Stimulated activated CD4-positive, alpha-beta T cell treated with anti-CD3 and anti-CD28 coated beads, TNF-alpha, amount 100 ng/mL, for 4 hours (primary cell): ENCODE results near the gene PALLD.

ENCODE experiments used
- DNase-seq, 3 experiments: peaks; one replicate each; pipeline ENCODE4 v3.0.0-alpha.2; 2020; ENCODE audit warnings: low read depth in 3 of 3

Gene PALLD

DNA sequence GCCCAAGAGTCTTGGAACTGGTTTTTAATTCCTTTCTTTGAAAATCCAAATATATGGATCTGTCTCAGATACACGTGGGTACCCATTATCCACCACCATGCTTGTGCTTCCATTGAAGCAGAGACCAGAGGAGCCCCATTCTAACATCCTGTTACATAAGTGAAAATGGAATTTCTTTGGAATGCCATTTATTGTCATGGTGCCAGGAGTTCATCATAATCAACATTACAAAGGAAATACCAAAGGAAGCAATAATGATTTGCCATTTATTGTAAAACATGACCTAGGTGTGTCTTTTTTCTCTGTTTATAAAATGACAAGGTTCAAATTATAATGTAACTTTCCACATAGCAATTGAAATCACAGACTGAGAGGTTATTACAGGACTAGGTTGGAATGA is 61.7 kb downstream of the PALLD start:
- no peak for DNase-seq

DNA sequence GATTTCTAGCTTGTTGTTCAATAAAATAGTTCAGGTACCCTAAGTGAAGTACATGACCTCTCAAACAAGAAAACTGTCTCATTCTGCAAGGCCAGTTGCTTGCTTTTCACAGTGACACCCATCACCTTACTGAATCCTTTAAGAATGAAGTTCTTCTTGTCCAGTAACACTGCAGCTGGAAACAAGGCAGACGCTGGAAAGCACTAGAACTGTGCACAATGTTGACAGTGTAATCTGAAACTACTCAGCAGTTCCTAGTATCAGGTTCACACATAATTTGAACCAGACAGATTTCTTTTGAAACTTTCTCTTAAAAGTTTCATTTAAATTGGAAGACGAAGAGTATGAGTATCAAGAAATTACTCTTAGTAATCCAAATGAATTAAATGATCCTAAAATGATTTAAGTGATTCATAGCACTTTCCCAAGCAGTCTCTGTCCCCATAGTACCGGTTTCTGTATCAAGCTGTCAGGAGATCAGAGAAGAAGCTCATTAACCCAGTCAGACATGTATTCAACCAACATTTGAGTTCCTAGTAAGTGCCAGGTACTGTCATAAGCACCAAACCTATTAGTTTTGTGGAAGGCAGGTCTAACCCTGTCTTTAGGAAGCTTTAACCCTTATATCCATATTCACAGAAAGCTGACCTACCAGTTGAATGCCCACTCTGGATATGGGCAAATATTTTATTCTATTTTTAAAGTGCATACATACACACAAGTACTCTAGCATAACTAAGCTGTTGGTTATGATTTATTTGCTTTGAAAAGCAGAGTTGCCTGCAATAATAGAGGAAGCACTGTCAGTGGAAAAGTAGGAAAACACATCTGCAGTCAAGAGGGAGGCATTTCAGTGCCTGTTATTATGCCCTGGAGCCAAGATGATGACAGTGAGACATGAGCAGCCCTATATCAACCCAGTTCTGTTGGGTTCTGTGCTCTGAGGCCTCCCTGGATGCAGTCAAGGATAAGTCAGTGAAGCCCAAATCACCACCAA is 63.6 kb downstream of the PALLD start:
- no peak for DNase-seq

DNA sequence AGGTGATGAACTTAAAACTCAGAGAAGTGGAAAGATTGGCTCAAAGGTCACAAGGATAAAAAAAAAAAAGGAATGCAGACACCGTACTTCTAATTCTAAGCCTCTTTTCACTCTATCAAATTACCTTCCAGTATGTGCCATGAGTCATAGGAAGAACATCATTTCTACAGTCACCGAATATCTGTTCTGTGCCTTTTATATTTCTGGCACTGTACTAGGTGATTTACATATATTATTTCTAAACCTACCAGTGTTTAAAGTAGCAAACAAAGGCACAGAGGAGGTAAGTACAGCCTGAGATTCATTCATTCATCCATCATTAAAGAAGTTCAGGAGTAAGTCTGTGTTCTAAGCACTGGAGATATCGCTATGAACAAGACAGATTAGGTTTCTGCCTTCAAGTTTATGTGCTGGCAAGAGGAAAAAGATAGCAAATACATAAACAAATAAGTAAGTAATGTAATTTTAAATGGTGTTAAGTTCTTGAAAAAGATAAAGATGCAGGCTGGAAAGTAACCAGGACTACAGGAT is 65.3 kb downstream of the PALLD start:
- no peak for DNase-seq

DNA sequence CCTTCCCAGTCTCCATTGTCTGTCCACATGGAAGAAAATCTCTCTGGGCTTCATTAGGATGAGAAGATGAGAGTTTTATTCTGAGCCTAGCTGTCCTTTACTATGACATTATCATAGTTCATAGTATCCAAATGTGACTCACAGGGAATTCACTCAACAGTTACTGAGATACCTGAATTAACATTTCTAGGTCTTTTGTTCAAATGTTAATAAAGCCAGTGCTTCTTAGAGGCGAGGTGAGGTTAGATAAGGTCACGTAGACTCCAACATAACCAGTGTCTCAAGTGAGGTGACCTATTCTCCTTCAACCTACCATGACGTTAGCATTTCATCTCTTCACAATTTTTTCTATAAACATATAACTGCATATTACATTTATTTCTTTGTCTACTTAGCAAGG is 67.2 kb downstream of the PALLD start:
- DNase-seq, result no peak

DNA sequence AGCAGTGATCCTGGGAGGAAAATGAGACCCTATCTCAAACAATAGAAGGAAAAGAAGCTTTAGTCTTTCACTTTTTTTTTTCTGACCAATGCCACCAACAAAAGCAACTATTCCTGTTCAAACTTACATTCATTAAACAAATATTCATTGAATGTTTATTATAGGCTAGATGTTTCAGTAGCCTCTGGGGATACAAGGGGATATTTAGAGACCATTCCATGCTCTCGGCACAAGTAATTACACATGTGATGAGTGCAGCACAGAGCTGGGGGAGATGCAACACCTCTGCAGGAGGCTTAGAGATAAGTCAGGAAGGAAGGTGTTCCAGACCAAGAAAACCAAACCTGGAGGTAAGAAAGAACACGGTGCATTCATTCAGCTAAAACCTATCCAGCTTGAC is 68.3 kb downstream of the PALLD start:
- no peak for DNase-seq

DNA sequence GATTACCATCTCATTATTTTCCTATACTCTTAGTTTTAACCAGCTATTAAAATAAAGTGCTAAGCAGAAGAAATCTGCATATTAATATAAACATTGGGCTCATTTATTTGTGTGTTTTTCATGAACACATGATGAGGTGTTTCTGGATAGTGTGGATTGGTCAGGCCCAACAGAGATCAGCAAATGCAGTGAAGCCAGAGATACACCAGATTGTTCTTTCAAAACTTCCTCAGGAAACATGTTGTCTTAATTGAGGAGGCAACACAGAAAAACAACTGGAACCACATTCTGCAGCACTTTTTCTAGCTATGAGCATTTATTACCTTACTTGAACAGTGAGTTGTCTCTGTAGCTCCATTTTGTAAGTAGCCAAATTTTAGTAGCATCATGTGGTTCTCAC is 69.9 kb downstream of the PALLD start:
- DNase-seq, result no peak

DNA sequence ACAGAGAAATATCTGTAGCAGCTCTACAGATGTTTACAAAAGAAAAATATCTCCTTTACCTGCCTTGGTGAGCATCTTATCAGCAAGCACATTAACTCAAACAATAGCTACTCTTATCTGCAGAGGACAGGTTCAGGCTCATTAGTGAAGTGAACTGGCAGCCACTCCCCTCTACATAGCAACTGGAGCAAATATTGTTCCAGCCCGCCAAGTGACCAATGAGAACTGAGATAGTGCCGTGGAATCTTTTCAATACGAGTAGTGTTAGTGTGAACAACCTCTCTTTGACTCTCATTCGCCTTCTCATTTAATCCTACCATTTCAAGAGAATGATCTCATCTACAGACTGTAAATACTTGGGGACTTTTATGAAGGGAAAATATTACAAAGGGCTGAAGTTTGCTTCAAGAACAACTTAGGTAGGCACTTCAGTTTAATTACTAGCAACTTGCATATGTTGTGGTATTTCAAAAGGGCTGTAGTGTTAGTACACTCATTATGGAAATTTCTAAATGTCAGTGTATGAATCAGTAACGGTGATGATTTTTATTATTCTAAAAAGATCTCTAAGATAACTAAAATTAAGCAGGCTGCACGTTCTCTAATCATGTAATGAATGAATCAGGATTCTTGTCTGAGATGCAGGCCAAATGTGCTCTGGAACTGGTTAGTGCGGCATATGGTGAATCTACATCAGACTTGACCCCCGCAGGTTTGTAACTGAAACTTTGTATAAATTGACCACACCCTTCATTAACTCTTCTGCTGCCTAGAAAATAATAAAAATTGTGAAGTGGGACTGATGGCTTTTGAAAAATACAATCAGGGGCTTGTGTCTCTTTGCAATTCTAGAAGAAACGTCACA is 72.4 kb downstream of the PALLD start:
- DNase-seq, result no peak

DNA sequence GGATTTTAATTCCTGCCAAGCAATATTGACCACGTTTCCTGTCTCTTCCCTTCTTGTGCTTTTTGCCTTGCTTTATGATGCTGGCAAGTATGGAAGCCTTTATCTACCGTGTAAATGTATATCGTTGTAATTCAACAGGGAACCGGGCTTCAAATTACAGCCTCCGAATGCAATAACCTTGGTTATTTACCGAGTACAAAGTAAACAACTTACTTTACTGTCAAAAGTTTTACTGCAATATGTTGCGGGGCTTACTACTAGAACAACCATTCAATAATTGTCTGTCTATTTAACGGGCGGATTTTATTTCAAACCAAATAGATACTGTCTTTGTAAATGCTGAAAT is 73.1 kb downstream of the PALLD start:
- no peak for DNase-seq

DNA sequence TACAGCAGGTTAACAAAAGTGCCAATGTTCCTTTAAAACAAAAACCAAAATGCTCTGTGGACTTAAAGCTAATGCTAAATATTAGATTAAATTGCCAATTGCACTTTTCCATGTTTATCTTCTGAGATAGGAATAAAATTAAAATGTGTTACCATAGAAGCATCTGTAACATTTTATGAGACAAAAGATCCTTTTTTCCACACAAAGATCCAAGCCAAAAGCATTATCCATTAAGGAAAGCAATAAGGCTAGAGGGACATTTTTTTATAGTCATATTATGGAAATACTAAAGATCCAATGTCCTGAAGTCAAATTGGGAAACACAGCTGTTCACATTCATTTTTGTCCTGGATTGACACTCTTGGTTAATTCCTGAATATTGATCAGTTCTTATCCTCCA is 73.6 kb downstream of the PALLD start:
- DNase-seq, result no peak

DNA sequence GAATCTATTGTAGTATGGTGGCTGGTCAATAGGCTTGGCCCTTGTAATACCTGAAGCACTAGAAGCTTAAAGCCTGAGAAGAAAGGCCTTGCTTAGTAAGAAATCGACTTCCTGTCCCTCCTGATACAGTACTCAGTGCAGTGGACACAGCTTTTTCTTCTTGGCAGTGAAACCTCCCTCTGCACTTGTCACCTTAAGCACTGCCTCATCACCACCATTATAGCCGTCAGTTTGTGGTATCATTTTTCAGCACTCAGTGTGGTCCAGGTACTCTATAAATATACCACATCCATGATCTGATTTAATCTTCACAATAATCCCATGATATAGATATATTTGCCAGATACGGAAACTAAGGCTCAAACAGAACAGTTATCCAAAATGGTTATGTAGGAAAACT is 75.2 kb downstream of the PALLD start:
- no peak for DNase-seq

DNA sequence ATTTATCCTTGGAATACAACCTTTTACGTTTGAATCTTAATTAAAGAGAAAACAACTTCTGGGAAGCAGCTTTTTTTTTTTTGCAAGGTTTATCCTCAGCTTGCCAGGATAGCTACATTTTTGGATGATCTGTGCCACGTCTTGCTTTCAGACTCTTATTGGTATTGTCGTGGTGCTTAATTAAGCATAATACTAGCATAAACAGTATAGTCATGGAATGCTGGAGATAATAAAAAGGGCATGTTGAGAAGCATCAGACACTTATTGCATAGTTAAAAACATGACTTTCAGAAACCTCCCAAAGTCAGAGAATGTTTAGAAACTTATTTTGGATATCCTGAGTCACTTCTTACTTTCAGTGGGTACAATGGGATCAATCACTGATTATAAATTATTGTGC is 77.0 kb downstream of the PALLD start:
- DNase-seq, result no peak

DNA sequence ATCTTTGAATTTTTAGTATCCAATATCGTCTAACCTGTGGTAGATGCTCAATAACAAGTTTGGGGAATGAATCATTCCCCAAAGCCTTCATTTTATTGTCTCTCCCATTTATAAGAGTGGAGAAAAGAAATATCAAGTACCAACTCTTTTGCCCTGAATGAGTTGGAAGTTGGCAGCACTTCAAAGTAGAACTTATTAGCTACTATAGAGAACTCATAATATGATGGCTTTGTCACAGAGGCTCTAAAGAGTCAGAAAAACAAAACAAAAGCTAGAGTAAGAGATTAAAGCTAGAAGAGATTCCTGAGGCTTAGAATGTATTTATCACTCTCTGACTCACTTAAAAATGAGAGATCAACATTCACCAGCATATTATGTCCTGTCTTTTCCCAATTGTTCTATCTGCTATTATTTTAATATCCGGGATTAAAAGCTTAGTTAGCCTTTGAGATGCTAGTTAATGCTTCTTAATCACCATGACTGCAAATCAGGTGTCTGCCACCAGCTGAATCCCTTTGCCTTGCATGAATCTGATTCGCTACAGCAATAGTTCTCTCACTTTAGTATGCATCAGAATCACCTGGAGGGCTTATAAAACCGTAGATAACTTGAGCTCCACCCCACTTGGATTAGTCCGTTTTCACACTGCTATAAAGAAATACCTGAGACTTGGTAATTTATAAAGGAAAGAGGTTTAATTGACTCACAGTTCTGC is 77.9 kb downstream of the PALLD start:
- DNase-seq, result no peak

DNA sequence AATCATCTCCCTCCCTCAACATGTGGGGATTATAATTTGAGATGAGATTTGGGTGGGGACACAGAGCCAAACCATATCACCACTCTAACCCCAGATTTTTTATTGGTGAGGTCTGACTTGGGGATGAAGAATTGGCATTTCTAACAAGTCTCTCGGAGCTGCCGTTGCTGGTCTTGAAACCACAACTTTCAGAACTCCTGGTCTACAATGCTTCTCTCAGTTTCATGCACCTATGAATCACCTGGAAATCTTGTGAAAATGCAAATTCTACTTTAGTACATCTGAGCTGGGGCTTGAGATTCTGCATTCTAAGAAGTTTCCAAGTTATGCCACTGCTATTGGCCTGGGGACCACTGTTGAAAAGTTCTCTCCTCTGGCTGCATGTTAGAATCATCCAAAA is 78.6 kb downstream of the PALLD start:
- DNase-seq, result no peak

DNA sequence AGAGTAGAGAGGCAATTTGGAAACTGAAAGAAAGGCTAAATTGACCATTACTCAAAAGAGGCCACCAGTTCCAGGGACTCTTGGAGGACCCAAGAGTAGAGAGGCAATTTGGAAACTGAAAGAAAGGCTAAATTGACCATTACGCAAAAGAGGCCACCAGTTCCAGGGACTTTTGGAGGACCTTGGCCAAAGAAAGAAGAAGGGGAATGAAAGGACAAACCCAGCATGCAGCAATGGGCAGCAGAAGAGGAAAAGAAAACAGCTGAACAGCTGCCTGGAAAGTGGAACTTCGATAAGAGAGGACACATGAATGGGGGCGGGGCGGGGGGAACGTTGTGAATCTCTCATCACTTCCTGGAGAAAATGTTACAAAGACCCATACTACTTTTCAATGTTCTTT is 80.8 kb downstream of the PALLD start:
- no peak for DNase-seq

DNA sequence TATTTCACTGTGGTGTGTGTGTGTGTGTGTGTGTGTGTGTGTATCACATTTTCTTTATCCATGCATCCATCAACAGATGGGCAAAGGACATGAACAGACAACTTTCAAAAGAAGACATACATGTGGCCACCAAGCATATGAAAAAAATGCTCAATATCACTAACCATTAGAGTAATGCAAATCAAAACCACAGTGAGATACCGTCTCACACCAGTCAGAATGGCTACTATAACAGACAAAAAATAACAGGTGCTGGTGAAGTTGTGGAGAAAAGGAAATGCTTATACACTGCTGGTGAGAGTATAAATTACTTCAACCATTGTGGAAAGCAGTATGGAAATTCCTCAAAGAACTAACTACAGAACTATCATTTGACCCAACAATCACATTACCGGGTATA is 83.4 kb downstream of the PALLD start:
- no peak for DNase-seq

DNA sequence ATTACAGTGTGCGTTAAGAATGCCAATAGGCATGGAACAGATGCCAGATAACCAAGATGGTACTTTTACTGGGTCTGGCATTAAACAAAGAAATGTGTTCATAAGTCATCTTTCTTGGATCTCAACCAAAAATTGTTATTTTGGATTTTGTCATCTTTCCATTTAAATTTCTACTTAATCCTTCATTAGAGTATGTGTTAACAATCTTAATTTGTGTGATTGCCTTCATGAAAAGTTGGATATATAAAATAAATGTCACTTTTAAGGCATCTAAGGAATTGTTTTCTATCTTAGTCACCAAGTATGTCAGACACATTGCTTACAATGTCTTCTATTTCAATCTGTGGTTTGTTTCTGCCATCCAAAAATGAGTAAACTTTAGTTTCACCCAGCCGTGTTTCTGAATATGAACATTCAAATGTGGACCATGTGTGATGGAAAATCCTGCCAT is 87.5 kb downstream of the PALLD start:
- no peak for DNase-seq

DNA sequence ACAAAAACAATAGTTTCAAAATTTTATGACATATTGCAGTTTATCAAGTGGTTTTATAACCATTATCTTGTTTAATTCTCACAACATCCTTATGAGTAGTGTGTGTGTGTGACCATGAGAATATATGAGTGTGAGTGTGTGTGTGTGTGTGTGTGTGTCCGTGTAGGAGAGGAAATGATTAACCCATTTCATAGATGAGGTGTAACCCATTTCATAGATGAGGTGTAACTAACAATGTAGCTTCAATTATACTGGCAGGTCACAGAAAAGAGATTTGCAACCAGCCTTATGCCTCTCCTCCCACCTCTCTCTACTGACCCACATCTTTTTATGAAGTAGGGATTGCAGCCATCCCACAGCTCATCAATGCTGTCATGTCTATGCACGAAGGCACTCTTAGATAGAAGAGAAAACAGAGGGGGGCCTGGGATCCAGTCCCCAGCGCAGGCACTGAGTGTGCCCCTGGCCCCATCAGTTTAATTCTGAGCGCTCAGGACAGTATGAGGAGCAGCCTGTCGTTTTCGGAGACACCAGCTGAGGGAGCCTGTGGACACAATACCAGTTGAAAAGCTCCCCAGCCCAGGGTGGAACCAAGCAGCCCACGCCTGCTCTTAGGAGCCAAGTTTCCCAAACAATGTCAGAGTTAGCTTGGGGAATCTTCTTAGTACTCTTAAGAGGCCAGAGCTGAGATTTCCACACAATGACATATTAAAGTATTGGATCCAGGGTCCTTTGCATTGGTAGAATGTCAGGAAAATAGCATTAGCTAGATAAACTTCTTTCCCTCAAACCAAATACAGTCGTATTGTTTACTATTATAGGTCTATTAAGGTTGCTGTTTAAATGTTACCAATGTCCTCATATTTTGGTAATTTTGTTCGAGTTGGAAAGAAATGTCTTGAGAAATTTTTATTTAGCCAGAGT is 88.6 kb downstream of the PALLD start:
- DNase-seq, result no peak

DNA sequence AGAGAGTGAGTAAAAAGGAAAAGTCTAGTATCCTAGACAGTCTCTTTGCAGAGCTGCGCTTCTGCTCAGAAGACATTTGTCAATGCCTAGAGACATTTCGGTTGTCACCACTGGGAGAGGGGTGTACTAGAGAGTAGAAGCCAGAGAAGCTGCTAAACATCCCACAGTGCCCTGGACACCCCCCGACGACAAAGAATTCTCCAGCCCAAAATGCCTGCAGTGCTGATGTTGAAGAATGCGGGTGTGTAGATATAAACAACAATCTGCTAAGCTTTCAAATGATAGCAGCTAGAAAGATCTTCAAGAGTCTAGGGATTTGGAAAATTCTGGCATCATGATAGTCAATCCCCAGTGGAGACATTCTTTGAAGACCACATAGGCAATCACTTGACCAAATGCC is 90.1 kb downstream of the PALLD start:
- DNase-seq, result no peak

DNA sequence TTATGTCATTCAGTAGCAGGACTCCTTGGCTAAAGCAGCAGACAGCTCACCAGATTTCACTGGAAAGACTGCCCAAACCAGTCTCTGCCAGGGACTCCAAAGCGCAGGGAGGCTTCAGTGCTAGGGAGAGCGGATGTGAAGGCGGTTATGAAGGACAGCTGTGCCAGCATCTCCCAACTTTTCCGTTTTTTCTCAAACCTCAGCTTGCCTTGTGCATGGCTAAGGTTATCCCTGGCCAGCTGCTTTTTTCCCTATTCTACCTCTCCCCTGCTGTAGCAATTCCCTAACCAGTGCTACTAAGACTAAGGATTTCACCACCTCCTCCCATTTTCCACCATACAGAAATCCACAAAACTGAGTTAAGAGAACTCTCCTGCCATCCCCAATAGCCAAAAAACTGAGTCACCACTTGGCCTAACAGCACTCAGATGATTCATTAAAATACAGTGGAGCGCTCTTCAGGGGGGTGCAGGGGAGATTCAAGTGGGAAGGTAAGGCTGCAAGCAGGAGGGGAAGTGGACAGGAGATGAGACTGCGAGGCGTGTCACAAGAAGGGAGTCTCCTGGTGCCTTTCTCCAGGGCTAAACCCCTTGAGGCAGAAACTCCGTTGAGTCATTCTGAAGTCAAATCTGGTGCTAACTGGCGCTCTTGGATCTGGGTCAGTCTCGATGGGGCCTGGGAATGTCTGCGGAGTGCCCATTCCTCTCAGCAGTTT is 90.7 kb downstream of the PALLD start:
- DNase-seq, result no peak

DNA sequence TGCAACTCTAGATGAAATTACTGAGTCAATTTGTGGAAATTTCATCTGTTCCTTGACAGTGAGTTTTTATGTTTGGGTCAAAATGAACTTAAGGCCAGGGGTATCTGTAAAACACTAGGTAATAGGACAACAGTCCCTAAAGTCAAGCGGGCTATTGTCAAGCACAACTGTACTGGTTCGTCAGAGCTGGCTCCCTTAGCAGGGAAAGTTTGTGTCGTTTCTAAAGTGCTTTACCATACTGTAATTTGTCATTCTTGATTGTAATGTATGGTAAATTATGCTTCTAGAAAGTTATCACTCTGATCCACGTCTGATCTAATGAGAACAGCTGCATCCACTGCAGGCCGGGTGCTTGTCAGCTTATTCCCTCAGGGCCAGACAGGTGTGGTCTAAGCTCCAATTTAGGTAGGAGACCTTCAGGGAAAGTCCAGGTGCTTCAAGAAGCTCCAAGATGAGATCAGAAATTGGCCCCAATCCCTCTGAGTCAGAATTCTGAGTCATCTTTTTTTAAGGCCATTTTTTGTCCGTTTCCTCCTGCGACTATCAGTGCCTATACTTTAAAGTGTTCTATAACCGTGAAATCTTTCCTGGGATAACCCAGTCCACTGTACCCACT is 92.2 kb downstream of the PALLD start:
- DNase-seq, result no peak
